Stimulated activated CD4-positive, alpha-beta T cell treated with anti-CD3 and anti-CD28 coated beads, Interleukin-4, amount 100 ng/mL, for 1 hour (primary cell): ENCODE measurements around the gene PRMT5.

ENCODE experiments used
- DNase-seq: peaks from one replicate; pipeline ENCODE4 v3.0.0-alpha.2; 2020

The PRMT5 gene

GRCh38 chr14:22872833-22873520, 56.2 kb downstream of the PRMT5 start:
- DNase-seq: no peak

GRCh38 chr14:22872033-22872832, 56.9 kb downstream of the PRMT5 start:
- peak; percentile 74 for DNase-seq

- peak; percentile 78 for DNase-seq
Measured at GRCh38 chr14:22871224-22872032, 57.7 kb downstream of the PRMT5 start, which contains the start of gene LRP10. TSS of gene LRP10 (plus strand) at chr14:22871740. CDS start at chr14:22872304, 564 bp downstream.

- DNase-seq: no peak
Measured at GRCh38 chr14:22870811-22871223, 58.4 kb downstream of the PRMT5 start.
